GM15510 (cell line): ENCODE measurements around the gene BCL11B.

Experiments
- POLR2A ChIP-seq: IDR thresholded peaks from 3 replicates; pipeline ENCODE4 v1.6.1; 2011; ENCODE audit warnings: borderline replicate concordance; ENCODE audit not compliant: insufficient read length; ENCODE audit errors: extremely low read depth

Gene BCL11B

GRCh38 chr14:99177046-99177655, 94.8 kb downstream of the BCL11B start:
- no peak for TF ChIP-seq POLR2A

GRCh38 chr14:99176156-99176945, 95.6 kb downstream of the BCL11B start:
- TF ChIP-seq POLR2A, result no peak

GRCh38 chr14:99175331-99176155, 96.5 kb downstream of the BCL11B start:
- no peak for TF ChIP-seq POLR2A

- TF ChIP-seq POLR2A, result no peak
Observed at GRCh38 chr14:99174770-99175319, 97.2 kb downstream of the BCL11B start.

GRCh38 chr14:99174081-99174769, 97.8 kb downstream of the BCL11B start:
- no peak for TF ChIP-seq POLR2A

GRCh38 chr14:99173506-99173905, 98.5 kb downstream of the BCL11B start:
- TF ChIP-seq POLR2A, result no peak

GRCh38 chr14:99173086-99173485, 98.9 kb downstream of the BCL11B start:
- TF ChIP-seq POLR2A, result no peak

- no peak for TF ChIP-seq POLR2A
Observed at GRCh38 chr14:99171396-99171795, 100.6 kb downstream of the BCL11B start.

GRCh38 chr14:99169776-99170356, 102.1 kb downstream of the BCL11B start:
- no peak for TF ChIP-seq POLR2A

GRCh38 chr14:99168330-99168729, 103.7 kb downstream of the BCL11B start:
- TF ChIP-seq POLR2A, result no peak

- no peak for TF ChIP-seq POLR2A
Observed at GRCh38 chr14:99166506-99166905, 105.5 kb downstream of the BCL11B start.

- no peak for TF ChIP-seq POLR2A
Observed at GRCh38 chr14:99164712-99165111, 107.3 kb downstream of the BCL11B start.

GRCh38 chr14:99163446-99163845, 108.6 kb downstream of the BCL11B start:
- TF ChIP-seq POLR2A, result no peak
